Transverse colon (tissue), 4 donors: ENCODE results near the gene PIGX. TPM values are rescaled to one million over a fixed set of nuclear protein-coding genes. Genes with fewer than 3 reads are reported as not detected.

Experiments used
- DNase-seq: peaks from one replicate; pipeline ENCODE4 v3.0.0-alpha.2; 2019
- H3K27ac ChIP-seq, 4 donors: fragments of 200-600 bp; sonication (generic); 2 replicates each; pipeline ENCODE4 v1.5.1; 2016 to 2018; ENCODE audit warnings: inconsistent platforms in 4 of 4
- H3K27me3 ChIP-seq: fragments of 200-600 bp; sonication (generic); 2 replicates; pipeline ENCODE4 v1.5.1; 2017; ENCODE audit warnings: inconsistent platforms
- H3K36me3 ChIP-seq, 4 donors: fragments of 200-600 bp; sonication (generic); 2 replicates each; pipeline ENCODE4 v1.5.1; 2017 to 2019; ENCODE audit warnings: inconsistent platforms in 4 of 4
- H3K4me1 ChIP-seq, 4 donors: fragments of 200-600 bp; sonication (generic); 2 replicates each; pipeline ENCODE4 v1.5.1; 2017 to 2020; ENCODE audit warnings: inconsistent platforms in 4 of 4
- H3K4me3 ChIP-seq, 4 donors: fragments of 200-600 bp; sonication (generic); 1 replicate in 1 of 4; 2 replicates in 3 of 4; pipeline versions ENCODE4 v1.5.1 to v1.6.1; 2017 to 2019; ENCODE audit warnings: inconsistent platforms in 4 of 4
- H3K9me3 ChIP-seq, 2 donors: fragments of 200-600 bp; sonication (generic); 2 replicates each; pipeline ENCODE4 v1.5.1; 2017 to 2019; ENCODE audit warnings: inconsistent platforms in 2 of 2
- CTCF ChIP-seq, 5 experiments: fragments of 200-600 bp in 3 of 5; fragments of 450-650 bp in 2 of 5; sonication (generic) in 3 of 5; IDR thresholded peaks; 1 replicate in 2 of 5; 2 replicates in 3 of 5; pipeline ENCODE4 v1.5.1; 2016 to 2017; ENCODE audit warnings: antibody characterized with exemption in 5 of 5, inconsistent platforms in 3 of 5, mild to moderate bottlenecking in 2 of 5, moderate library complexity in 1 of 5
- EP300 ChIP-seq: sonication (generic); formaldehyde crosslinking; IDR thresholded peaks from one replicate; pipeline ENCODE4 v1.6.1; 2017; ENCODE audit warnings: antibody characterized with exemption, low read depth
- POLR2A ChIP-seq: fragments of 450-650 bp; IDR thresholded peaks from one replicate; pipeline ENCODE4 v1.6.1; 2016; ENCODE audit warnings: antibody characterized with exemption, mild to moderate bottlenecking, moderate library complexity
- POLR2AphosphoS5 ChIP-seq, 3 donors: sonication (generic); formaldehyde crosslinking; IDR thresholded peaks; one replicate each; pipeline ENCODE4 v1.6.1; 2016; ENCODE audit warnings: antibody characterized with exemption in 3 of 3
- WGBS, 2 donors: methylation state at CpG; one replicate each; pipeline ENCODE4 v1.1.5; 2018; ENCODE audit warnings: low coverage in 1 of 2; 5-methylcytosine and 5-hydroxymethylcytosine counted together
- in situ Hi-C, 4 donors: fragments of 200-750 bp; cut with MboI; loops; one replicate each; pipeline versions ENCODE4 v1.15.0 to v1.15.1; 2017; ENCODE audit warnings: low sequenced_read_pairs in 3 of 4, low pct_ligation_motif_present in 1 of 4, low pct_unique_long_range_greater_than_20kb in 1 of 4
- intact Hi-C: fragments of 100-400 bp; cut with DNase I; formaldehyde crosslinking; loops from one replicate; pipeline ENCODE4 v1.15.1; 2023; ENCODE audit warnings: low total_unique reads
- total RNA-seq, 4 donors: library from RNA; depleted of rRNA; stranded (reverse); fragments of >200 nt; gene quantifications; one replicate each; pipeline ENCODE4 v1.1.0, GENCODE V29; 2016

Gene PIGX
- total RNA-seq, 4 donors from 2014 or later = 4.0 to 36.3 (median 23.6) TPM

- in situ Hi-C loops = no loop called here
- H3K4me3 ChIP-seq = no peak overlapping the region
- TF ChIP-seq POLR2AphosphoS5 (IDR thresholded peaks at IDR 0.05) (no peak), POLR2A (no peak), EP300 (no peak), CTCF (IDR thresholded peaks at IDR 0.05) (no peak)
- H3K4me1 ChIP-seq = peaks cover 0 to 37% (median 2%) of the 10 kb centered on the region in 4 donors
- no peaks in the 10 kb centered on the region for H3K27me3 ChIP-seq
- no peak for DNase-seq
- H3K27ac ChIP-seq = no peak overlapping the region
- no peaks in the 10 kb centered on the region for H3K36me3 ChIP-seq
- intact Hi-C loops = no loop called here
- 57% methylated on average over 5 of the region's 5 CpGs for WGBS, 2 donors
- H3K9me3 ChIP-seq = no peaks in the 10 kb centered on the region
Observed at GRCh38 chr3:196774191-196774820, 62.1 kb downstream of the PIGX start.

GRCh38 chr3:196774848-196775422 lies 62.8 kb downstream of the PIGX start:
- DNase-seq = no peak
- H3K4me1 ChIP-seq = peaks cover 0 to 40% (median 2%) of the 10 kb centered on the region in 4 donors

GRCh38 chr3:196775938-196776337 lies 63.8 kb downstream of the PIGX start:
- Histone ChIP-seq H3K4me3 (no peak overlapping the region), H3K27ac (no peak overlapping the region), H3K36me3 (no peaks in the 10 kb centered on the region), H3K4me1 (peaks cover 0 to 40% (median 2%) of the 10 kb centered on the region in 4 donors), H3K9me3 (no peaks in the 10 kb centered on the region), H3K27me3 (no peaks in the 10 kb centered on the region)
- intact Hi-C loops (no loop called here), in situ Hi-C loops (no loop called here)
- 88 to 94% methylated on average over 7 to 9 of the region's 9 CpGs for WGBS, 2 donors
- TF ChIP-seq POLR2AphosphoS5 (IDR thresholded peaks at IDR 0.05) (no peak), EP300 (no peak), CTCF (IDR thresholded peaks at IDR 0.05) (no peak), POLR2A (no peak)
- no peak for DNase-seq

More at GRCh38 chr3:196774848-196775422, 62.8 kb downstream of the PIGX start:
- no peak for TF ChIP-seq POLR2A
- TF ChIP-seq POLR2AphosphoS5 (IDR thresholded peaks at IDR 0.05) = no peak
- TF ChIP-seq CTCF (IDR thresholded peaks at IDR 0.05) = no peak
- TF ChIP-seq EP300 = no peak
- H3K9me3 ChIP-seq = no peaks in the 10 kb centered on the region
- no peak overlapping the region for H3K27ac ChIP-seq
- H3K36me3 ChIP-seq = no peaks in the 10 kb centered on the region
- in situ Hi-C loops (no loop called here), intact Hi-C loops (no loop called here)
- H3K4me3 ChIP-seq = no peak overlapping the region
- no peaks in the 10 kb centered on the region for H3K27me3 ChIP-seq
- 83 to 98% methylated on average over 4 to 6 of the region's 6 CpGs for whole genome bisulfite sequencing, 2 donors

- no peak overlapping the region for H3K4me3 ChIP-seq
- H3K27me3 ChIP-seq = no peaks in the 10 kb centered on the region
- WGBS, 2 donors = 83 to 92% methylated on average over 2 to 8 of the region's 8 CpGs
- H3K27ac ChIP-seq = no peak overlapping the region
- H3K9me3 ChIP-seq = no peaks in the 10 kb centered on the region
- peaks cover 0 to 29% (median 2%) of the 10 kb centered on the region in 4 donors for H3K4me1 ChIP-seq
- in situ Hi-C loops = no loop called here
- peaks cover 0 to 1% (median 0%) of the 10 kb centered on the region in 4 donors for H3K36me3 ChIP-seq
- intact Hi-C loops = no loop called here
- no peak for TF ChIP-seq POLR2A
- no peak for DNase-seq
Observed at GRCh38 chr3:196777836-196778235, 65.7 kb downstream of the PIGX start.
